Measurements from ENCODE around the gene GALNT10.

Gene GALNT10

GRCh38 chr5:154268073-154268472 is 77.5 kb downstream of the GALNT10 start:
- no peak overlapping the region for H2AK5ac ChIP-seq (ENCODE audit: low read length)
- H3K4me2 ChIP-seq (ENCODE audit: low read length) = no peak overlapping the region
- H3K18ac ChIP-seq (ENCODE audit: low read length) = no peak overlapping the region
- no peak overlapping the region for H3K23ac ChIP-seq (ENCODE audit: low read length)
- no peak overlapping the region for H3K27ac ChIP-seq (ENCODE audit: low read depth, low read length)
- H3K79me2 ChIP-seq (ENCODE audit: control insufficient read depth, insufficient read depth, low read length, poor library complexity) = no peaks in the 10 kb centered on the region
- H3K27me3 ChIP-seq (ENCODE audit: insufficient read depth, low read length) = no peaks in the 10 kb centered on the region
- peaks cover 0 to 5% of the 10 kb centered on the region in 2 experiments for H3K36me3 ChIP-seq (ENCODE audit: control insufficient read depth in 1 of 2, insufficient read depth in 2 of 2, low read length in 2 of 2)
- no peak for DNase-seq
- no peak overlapping the region for H4K91ac ChIP-seq (ENCODE audit: low read depth, low read length)
- no peak overlapping the region for H3K14ac ChIP-seq (ENCODE audit: low read length)
- no peak overlapping the region for H3K4ac ChIP-seq (ENCODE audit: low read depth, low read length)
- H4K8ac ChIP-seq (ENCODE audit: low read depth, low read length) = no peak overlapping the region
- H2BK12ac ChIP-seq (ENCODE audit: low read length) = no peak overlapping the region
- no peak overlapping the region for H3K9ac ChIP-seq (ENCODE audit: low read length)
- peaks cover 7% of the 10 kb centered on the region for H3K79me1 ChIP-seq (ENCODE audit: low read length)
- no peak overlapping the region for H4K12ac ChIP-seq (ENCODE audit: low read depth, low read length)
- no peaks in the 10 kb centered on the region for H3K9me3 ChIP-seq (ENCODE audit: insufficient read depth, low read depth, low read length)
- H2BK120ac ChIP-seq (ENCODE audit: insufficient read depth, low read length, poor library complexity) = no peak overlapping the region
- WGBS (ENCODE audit: extremely low coverage, insufficient coverage, insufficient read length) = no CpG with 5 or more reads among the region's 3 CpGs
- peaks cover 8 to 20% of the 10 kb centered on the region in 2 experiments for H3K4me1 ChIP-seq (ENCODE audit: control insufficient read depth in 1 of 2, insufficient read depth in 2 of 2, low read length in 2 of 2)
- H2AFZ ChIP-seq (ENCODE audit: insufficient read depth, low read length, poor library complexity) = no peak overlapping the region
- no peak overlapping the region for H2BK5ac ChIP-seq (ENCODE audit: low read depth, low read length, poor library complexity)
- H3K4me3 ChIP-seq (ENCODE audit: low read depth, low read length) = no peak overlapping the region

DNA sequence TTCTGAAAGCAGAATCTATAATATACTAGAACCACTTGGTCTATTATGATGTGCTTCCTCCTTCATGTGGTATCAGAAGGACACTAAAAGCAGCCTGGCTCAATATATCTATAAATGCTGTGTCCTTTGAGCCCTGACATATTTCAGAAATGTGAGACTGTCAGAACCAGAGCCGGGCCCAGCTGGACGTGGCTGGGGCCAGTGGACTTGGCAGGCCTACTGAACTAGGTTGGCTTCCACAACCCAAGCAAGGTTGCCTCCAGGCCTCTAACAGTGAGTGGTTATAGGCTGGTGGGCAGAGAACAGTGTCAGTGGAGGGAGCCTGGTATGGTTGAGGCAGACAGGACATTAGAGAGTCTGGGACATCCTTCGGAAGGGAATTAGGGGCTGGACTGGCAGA is 78.9 kb downstream of the GALNT10 start:
- Histone ChIP-seq H3K27me3 (ENCODE audit: insufficient read depth, low read length) (no peaks in the 10 kb centered on the region), H3K79me2 (ENCODE audit: control insufficient read depth, insufficient read depth, low read length, poor library complexity) (no peaks in the 10 kb centered on the region), H4K8ac (ENCODE audit: low read depth, low read length) (no peak overlapping the region), H3K4me2 (ENCODE audit: low read length) (no peak overlapping the region), H4K12ac (ENCODE audit: low read depth, low read length) (no peak overlapping the region), H3K9ac (ENCODE audit: low read length) (no peak overlapping the region), H3K79me1 (ENCODE audit: low read length) (peaks cover 7% of the 10 kb centered on the region), H3K23ac (ENCODE audit: low read length) (no peak overlapping the region), H2AFZ (ENCODE audit: insufficient read depth, low read length, poor library complexity) (no peak overlapping the region), H3K27ac (ENCODE audit: low read depth, low read length) (no peak overlapping the region), H2BK120ac (ENCODE audit: insufficient read depth, low read length, poor library complexity) (no peak overlapping the region), H2BK5ac (ENCODE audit: low read depth, low read length, poor library complexity) (no peak overlapping the region), H2BK12ac (ENCODE audit: low read length) (no peak overlapping the region), H3K4me1 (ENCODE audit: control insufficient read depth in 1 of 2, insufficient read depth in 2 of 2, low read length in 2 of 2) (peaks cover 11 to 28% of the 10 kb centered on the region in 2 experiments), H3K14ac (ENCODE audit: low read length) (no peak overlapping the region), H2AK5ac (ENCODE audit: low read length) (no peak overlapping the region), H3K4ac (ENCODE audit: low read depth, low read length) (no peak overlapping the region), H3K36me3 (ENCODE audit: control insufficient read depth in 1 of 2, insufficient read depth in 2 of 2, low read length in 2 of 2) (peaks cover 0 to 5% of the 10 kb centered on the region in 2 experiments), H3K18ac (ENCODE audit: low read length) (no peak overlapping the region), H3K4me3 (ENCODE audit: low read depth, low read length) (no peak overlapping the region), H4K91ac (ENCODE audit: low read depth, low read length) (no peak overlapping the region), H3K9me3 (ENCODE audit: insufficient read depth, low read depth, low read length) (no peaks in the 10 kb centered on the region)
- no peak for DNase-seq
- no CpG with 5 or more reads among the region's 3 CpGs for WGBS (ENCODE audit: extremely low coverage, insufficient coverage, insufficient read length)

GRCh38 chr5:154271466-154271865 is 80.9 kb downstream of the GALNT10 start:
- Histone ChIP-seq H3K79me2 (ENCODE audit: control insufficient read depth, insufficient read depth, low read length, poor library complexity) (no peaks in the 10 kb centered on the region), H2AFZ (ENCODE audit: insufficient read depth, low read length, poor library complexity) (no peak overlapping the region), H2BK120ac (ENCODE audit: insufficient read depth, low read length, poor library complexity) (no peak overlapping the region), H3K23ac (ENCODE audit: low read length) (no peak overlapping the region), H2BK5ac (ENCODE audit: low read depth, low read length, poor library complexity) (no peak overlapping the region), H2BK12ac (ENCODE audit: low read length) (no peak overlapping the region), H3K36me3 (ENCODE audit: control insufficient read depth in 1 of 2, insufficient read depth in 2 of 2, low read length in 2 of 2) (peaks cover 2 to 5% of the 10 kb centered on the region in 2 experiments), H3K4me3 (ENCODE audit: low read depth, low read length) (no peak overlapping the region), H4K91ac (ENCODE audit: low read depth, low read length) (no peak overlapping the region), H4K8ac (ENCODE audit: low read depth, low read length) (no peak overlapping the region), H3K9me3 (ENCODE audit: insufficient read depth, low read depth, low read length) (no peaks in the 10 kb centered on the region), H2AK5ac (ENCODE audit: low read length) (no peak overlapping the region), H3K4ac (ENCODE audit: low read depth, low read length) (no peak overlapping the region), H4K12ac (ENCODE audit: low read depth, low read length) (no peak overlapping the region), H3K79me1 (ENCODE audit: low read length) (peaks cover 6% of the 10 kb centered on the region), H3K18ac (ENCODE audit: low read length) (no peak overlapping the region), H3K4me1 (ENCODE audit: control insufficient read depth in 1 of 2, insufficient read depth in 2 of 2, low read length in 2 of 2) (peaks cover 11 to 31% of the 10 kb centered on the region in 2 experiments), H3K4me2 (ENCODE audit: low read length) (no peak overlapping the region), H3K14ac (ENCODE audit: low read length) (no peak overlapping the region), H3K27ac (ENCODE audit: low read depth, low read length) (no peak overlapping the region), H3K27me3 (ENCODE audit: insufficient read depth, low read length) (no peaks in the 10 kb centered on the region), H3K9ac (ENCODE audit: low read length) (no peak overlapping the region)
- WGBS (ENCODE audit: extremely low coverage, insufficient coverage, insufficient read length) = no CpG with 5 or more reads among the region's 1 CpG
- no peak for DNase-seq

DNA sequence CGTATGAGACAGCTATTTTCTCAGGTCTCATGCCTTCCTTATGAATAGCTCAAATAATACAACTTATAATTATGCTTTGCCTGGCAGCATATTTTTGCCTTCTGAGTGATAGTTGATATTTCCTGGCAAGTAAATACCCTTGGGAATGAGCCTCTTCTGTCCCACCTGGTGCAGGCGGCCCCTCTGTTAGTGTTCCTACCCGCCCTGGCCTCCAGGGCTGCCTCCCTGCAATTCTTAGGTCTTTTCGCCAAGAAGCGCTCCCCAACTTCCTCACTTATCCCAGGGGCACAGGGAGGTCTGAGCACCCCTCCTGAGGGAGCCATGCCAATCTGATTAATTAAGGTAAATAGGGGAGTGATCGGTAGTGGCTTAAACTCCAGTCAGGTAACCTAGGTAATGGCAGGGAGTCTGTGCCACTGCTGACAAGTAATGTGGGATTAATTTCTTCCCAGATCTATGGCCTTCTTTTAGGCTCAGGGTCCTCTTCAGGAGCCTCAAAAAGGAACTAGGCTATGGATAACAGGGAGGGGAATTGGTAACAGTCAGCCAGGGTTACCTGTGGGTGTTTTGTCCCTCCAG is 81.5 kb downstream of the GALNT10 start:
- H2BK120ac ChIP-seq (ENCODE audit: insufficient read depth, low read length, poor library complexity) = no peak overlapping the region
- H4K12ac ChIP-seq (ENCODE audit: low read depth, low read length) = no peak overlapping the region
- peak overlapping the region; percentile 32 for H3K27ac ChIP-seq (ENCODE audit: low read depth, low read length)
- H3K27me3 ChIP-seq (ENCODE audit: insufficient read depth, low read length) = no peaks in the 10 kb centered on the region
- H3K79me1 ChIP-seq (ENCODE audit: low read length) = peaks cover 6% of the 10 kb centered on the region
- no peak overlapping the region for H2AFZ ChIP-seq (ENCODE audit: insufficient read depth, low read length, poor library complexity)
- peaks cover 11 to 31% of the 10 kb centered on the region in 2 experiments for H3K4me1 ChIP-seq (ENCODE audit: control insufficient read depth in 1 of 2, insufficient read depth in 2 of 2, low read length in 2 of 2)
- peak overlapping the region; percentile 18 for H4K91ac ChIP-seq (ENCODE audit: low read depth, low read length)
- no peak overlapping the region for H3K23ac ChIP-seq (ENCODE audit: low read length)
- no peak overlapping the region for H3K4me3 ChIP-seq (ENCODE audit: low read depth, low read length)
- H2BK5ac ChIP-seq (ENCODE audit: low read depth, low read length, poor library complexity) = no peak overlapping the region
- H3K14ac ChIP-seq (ENCODE audit: low read length) = no peak overlapping the region
- H4K8ac ChIP-seq (ENCODE audit: low read depth, low read length) = no peak overlapping the region
- H3K18ac ChIP-seq (ENCODE audit: low read length) = no peak overlapping the region
- no peak overlapping the region for H2BK12ac ChIP-seq (ENCODE audit: low read length)
- H3K79me2 ChIP-seq (ENCODE audit: control insufficient read depth, insufficient read depth, low read length, poor library complexity) = no peaks in the 10 kb centered on the region
- no peaks in the 10 kb centered on the region for H3K9me3 ChIP-seq (ENCODE audit: insufficient read depth, low read depth, low read length)
- H3K36me3 ChIP-seq (ENCODE audit: control insufficient read depth in 1 of 2, insufficient read depth in 2 of 2, low read length in 2 of 2) = peaks cover 2 to 5% of the 10 kb centered on the region in 2 experiments
- H2AK5ac ChIP-seq (ENCODE audit: low read length) = no peak overlapping the region
- no peak overlapping the region for H3K4ac ChIP-seq (ENCODE audit: low read depth, low read length)
- WGBS (ENCODE audit: extremely low coverage, insufficient coverage, insufficient read length) = no CpG with 5 or more reads among the region's 6 CpGs
- no peak overlapping the region for H3K9ac ChIP-seq (ENCODE audit: low read length)
- DNase-seq = peak in 1 of 2 donors; percentile 43
- H3K4me2 ChIP-seq (ENCODE audit: low read length) = no peak overlapping the region
